Kidney glomerular epithelial cell (primary cell): ENCODE data around the gene TMEM135.
"Not testable (repeated sequence)": the region's sequence is repeated elsewhere in the genome, so short reads cannot be mapped to it uniquely, and the experiment has no call there.

ENCODE experiments used
- DNase-seq: peaks from one replicate; lab custom pipeline; 2025; lab: John Stamatoyannopoulos, UW

TMEM135 gene

DNA sequence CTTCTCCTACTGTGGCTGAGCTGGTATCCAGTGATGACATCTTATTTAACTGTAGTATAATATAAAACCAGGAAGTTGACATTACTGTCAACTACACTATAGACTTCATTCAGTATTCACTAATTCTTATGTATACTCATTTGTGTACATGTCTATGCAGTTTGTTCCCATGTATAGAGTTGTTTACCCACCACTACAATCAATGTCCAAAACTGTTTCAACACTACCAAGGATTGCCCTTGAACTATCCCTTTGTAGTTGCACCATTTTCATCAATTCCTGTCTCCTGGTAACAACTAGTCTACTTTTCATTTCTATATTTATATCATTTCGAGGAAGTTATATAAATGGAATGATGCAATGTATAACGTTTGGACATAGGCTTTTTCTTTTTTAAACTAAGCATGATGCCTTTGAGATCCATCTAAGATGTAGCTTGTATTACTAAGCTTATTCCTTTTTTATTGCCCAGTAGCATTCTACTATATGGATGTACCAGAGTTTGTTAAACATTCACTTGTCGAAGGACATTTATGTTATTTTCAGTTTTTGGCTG lies 39.2 kb downstream of the TMEM135 start:
- DNase-seq: no peak

DNA sequence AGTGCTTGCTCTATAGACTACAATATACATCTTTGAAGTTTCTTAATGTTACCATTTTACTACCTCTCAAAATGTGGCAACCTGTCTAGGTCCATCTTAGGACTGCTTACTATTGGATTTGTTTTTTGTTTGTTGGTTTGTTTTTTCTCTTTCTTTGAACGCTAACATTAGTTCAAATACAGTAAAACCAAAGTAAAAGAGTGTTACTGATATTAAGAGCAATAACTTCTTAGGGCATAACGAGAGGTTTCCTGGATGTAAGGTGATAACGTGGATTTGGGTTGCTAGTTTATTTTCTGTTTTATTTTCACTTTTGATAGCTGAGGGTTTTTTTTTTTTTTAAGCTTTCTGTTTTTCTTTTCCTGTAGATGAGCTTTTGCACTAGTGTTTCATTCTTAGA lies 43.6 kb downstream of the TMEM135 start:
- no peak for DNase-seq

DNA sequence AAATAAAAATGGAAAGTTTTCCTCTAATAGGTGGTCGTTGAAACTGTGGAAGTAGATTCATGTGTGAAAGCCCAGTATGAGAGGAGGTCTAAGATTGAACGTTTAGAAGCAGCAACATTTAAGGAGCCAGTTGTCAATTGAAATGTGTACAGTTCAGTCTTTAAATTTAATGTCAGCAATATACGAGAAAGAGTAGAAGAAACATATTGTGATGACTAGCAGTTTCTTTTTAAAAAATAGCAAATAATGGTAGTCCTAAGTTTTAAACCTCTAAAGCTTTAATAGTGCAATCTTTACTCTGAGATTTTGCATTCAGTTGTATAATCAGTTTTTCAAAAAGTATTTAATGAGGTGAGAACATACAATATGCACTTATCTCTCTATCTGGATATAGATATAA lies 44.9 kb downstream of the TMEM135 start:
- no peak for DNase-seq

DNA sequence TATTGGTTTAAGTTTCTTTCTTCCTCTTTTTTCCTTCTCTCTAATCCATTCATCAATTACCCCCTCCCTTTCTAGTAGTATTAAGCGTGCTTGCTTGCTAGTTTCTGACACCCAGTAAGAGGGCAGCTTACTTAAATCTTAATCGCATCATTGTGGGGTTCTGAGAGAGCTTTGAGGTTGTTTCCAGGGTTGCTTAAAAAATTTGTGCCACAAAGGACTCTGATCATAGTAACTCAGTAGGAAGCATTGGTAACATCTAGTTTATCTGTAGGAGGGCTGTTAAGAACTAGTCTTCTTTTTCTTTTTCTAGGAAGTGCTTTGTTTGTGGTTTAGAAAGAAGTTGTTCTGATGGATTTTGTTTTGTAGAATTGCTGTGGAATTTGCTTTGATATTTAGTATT lies 45.3 kb downstream of the TMEM135 start:
- DNase-seq: no peak

DNA sequence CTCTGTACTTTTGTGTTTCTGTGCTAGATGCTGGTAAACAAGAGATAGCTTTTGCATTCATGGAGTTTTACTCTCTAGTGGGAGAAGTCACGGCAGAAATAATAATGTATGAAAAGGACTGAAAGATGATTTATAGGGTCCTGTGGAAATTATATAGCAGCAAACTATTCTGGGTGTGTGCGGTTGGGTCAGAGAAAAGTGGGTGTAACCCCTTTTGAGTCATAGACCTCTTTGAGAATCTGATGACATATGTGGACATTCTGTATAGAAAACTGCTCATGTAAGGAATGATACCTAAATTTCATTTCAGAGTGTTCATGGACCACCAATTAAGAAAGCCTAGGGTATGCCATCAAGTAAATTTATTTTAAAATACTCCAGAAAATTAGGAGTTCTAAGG lies 54.4 kb downstream of the TMEM135 start:
- no peak for DNase-seq

DNA sequence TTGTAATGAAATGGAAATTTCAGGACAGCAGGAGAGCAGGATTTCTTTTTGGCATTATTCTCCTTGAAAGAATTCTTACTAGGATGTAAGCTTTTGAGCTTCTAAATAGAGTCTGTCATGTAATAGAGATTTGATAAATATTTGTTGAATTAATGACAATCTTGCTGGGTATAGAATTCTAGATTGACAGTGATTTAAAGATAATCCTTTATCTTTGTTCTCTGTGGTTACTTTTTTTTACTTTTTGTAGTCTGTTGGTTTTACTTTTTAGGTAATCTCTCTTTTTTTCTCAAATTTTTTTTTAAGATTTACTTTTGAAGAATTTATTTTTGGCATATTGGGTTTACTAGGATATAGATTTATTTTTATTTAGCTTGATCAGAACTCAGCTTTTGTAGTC lies 54.8 kb downstream of the TMEM135 start:
- DNase-seq: no peak

DNA sequence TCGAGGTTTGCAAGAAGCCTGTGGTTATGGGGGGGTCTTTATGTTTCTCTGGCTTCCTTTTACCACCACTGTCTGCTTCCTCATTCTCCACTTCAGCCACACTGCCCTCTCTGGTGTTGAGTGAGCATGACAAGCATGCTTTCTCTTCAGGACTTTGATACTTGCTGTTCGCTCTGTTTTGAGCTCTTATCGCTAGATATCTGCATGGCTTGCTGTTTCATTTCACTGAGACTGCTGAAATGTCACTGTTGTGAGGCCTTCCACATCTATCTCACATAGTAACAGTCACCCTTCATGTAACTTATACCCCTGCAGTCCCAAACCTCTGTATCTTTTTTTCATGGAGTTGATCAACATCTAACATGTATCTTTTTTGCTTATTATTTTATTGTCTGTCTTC lies 59.8 kb downstream of the TMEM135 start:
- DNase-seq: peak; percentile 28

DNA sequence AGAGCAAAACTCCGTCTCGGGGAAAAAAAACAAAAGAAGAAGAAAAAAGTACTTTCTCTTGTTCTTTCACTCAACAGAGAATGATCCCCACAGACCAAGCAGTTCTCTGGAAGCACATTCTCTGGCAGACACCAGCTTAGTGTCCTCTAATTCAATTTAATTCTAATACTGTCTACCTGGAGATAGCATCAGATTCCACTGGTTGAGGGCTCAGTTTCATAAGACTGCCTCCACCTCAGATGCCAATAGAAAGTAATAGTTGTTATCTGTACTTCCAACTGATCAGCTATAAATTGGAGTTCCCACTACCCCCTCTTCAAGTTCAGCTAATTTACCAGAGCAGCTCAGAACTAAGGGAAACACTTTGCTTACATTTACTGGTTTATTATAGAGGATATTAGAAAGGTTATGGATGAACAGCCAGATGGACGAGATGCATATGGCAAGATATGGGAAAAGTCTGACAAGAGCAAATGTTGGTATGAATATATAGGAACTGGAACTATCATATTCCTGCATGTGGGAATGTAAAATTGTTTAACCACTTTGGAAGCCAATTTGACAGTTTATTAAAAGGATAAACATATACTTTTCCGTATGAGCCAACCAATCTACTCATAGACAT lies 64.3 kb downstream of the TMEM135 start:
- DNase-seq: no peak

DNA sequence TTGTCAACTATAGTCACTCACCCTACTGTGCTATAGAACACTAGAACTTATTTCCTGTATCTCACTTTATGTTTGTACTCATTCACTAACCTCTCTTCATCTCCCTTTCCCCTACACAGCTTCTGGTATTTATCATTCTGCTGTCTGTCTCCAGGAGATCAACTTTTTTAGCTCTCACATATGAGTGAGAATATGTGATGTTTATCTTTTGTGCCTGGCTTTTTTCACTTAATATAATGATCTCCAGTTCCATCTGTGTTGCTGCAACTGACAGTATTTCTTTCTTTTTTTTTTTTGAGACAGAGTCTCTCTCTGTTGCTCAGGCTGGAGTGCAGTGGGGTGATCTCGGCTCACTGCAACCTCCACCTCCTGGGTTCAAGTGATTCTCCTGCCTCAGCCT lies 68.1 kb downstream of the TMEM135 start:
- not testable (repeated sequence) for DNase-seq

DNA sequence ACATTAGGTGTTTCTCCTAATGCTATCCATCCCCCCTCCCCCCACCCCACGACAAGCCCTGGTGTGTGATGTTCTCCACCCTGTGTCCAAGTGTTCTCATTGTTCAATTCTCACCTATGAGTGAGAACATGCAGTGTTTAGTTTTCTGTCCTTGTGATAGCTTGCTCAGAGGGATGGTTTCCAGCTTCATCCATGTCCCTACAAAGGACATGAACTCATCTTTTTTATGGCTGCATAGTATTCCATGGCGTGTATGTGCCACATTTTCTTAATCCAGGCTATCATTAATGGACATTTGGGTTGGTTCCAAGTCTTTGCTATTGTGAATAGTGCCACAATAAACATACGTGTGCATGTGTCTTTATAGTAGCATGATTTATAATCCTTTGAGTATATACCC lies 69.6 kb downstream of the TMEM135 start:
- not testable (repeated sequence) for DNase-seq

DNA sequence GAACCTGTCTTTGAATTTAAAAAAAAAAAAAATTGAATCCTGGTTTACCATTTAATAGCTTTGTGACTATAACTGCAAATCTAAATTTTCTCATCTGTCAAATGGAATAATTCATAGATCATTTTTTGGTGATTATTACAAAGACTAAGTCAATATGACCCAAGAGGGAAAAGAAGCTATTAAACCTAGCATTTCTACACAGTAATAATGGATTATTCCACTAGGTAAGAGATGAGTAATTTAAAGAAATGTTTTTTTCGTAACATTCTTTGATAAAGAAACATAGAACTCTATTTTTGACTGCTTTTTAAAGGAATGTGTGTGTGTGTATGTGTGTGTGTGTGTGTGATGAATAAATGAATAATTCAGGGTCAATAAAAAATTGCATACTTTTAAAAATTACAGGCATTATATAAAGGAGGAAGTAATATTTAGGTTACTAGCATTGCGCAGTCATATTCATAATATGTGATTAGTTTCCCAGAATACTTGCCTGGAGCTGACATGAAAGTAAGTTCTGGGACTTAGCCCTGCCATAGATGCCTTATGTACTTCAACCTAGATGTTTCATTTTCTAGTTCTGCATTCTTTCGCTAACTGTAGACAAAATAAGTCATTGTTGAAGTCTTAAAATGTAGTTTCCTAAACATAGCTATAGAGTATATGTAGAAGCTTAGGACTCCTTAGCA lies 72.9 kb downstream of the TMEM135 start:
- DNase-seq: no peak

DNA sequence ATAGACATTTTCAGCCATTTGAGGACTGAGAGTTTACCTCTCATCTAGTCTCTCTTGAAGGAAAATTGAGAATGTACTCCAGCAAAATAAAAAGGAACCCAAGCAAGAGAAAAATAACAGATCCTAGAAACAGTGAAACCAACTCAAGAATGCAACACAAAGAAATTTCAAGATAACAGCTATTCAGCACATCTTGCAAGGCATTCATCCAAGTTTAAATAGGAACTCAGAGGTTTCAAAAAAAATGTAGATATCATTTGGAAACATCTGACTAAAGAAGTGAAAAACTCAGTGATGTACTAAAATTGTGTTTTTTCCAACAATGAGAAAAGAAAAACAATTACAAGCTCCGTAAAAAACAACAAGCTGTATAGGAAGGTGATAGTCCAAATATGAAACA lies 76.4 kb downstream of the TMEM135 start:
- DNase-seq: no peak

DNA sequence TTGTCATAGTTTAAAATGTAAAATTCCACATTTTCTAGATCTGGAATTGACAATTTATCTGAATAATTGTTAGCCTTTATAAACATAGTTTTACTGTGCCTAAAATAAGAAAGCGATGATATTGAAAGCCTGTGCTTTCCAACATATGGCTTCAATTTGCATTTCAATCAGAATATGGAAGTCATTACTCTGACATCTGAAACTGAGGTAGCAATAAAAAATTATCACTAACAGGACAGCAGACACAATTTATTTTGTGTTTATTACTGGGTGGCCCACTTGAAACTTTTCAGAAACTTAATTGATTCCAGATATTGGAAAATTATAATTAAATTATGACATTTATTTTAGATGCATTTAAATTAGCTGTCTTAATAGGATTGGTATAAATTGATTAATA lies 78.5 kb downstream of the TMEM135 start:
- no peak for DNase-seq

DNA sequence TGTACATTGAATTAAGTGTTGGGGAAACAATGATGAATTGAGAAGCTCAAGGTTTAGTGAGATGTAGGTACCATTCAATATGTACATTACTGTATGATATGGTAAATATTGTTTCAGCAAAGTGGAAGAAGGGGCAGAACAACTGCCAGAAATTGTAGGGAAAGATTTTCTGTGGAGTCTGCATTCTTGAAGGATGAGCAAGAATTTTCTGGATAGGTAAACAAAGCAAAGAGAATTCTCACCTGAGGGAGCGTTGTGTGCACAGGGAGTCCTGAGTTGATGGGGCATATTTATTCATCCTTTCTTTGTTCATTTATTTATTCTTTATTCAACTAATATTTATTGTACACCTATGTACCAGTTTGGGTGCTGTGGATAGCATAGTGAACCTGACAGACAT lies 83.2 kb downstream of the TMEM135 start:
- DNase-seq: no peak

DNA sequence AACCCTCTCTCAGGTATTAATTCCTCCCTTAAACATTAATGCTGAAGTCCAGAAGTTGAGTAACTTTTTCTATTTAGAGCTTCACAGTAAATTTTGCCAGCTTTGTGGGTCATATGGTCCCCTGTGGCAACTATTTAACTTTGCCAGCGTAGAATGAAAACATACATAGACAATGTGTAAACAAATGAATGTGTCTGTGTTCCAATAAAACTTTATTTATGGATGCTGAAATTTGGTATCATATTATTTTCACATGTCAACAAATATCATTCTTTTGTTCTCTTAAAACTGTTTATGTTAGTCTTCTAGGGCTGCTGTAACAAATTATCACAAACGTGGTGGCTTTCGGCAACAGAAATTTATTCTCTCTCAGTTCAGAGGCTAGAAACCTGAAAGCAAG lies 85.1 kb downstream of the TMEM135 start:
- DNase-seq: no peak

DNA sequence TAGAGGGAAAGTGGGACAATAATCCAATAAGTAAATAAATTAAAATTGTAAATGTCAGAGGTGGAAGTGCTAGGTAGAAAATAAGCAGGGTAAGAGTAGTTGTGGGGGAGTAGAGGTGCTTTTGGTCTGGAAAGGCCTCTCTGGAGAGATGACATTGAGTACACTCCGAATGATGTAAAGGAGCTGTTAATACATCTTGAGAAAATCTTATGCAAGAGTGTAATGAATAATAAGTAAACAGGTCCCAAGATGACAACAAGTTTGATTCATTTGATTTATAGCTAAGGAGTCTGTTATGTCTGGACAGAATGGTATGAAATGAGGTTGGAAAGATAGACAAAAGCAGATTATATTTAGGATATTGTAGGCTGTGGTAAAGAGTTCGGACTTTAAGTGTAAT lies 87.5 kb downstream of the TMEM135 start:
- DNase-seq: no peak

DNA sequence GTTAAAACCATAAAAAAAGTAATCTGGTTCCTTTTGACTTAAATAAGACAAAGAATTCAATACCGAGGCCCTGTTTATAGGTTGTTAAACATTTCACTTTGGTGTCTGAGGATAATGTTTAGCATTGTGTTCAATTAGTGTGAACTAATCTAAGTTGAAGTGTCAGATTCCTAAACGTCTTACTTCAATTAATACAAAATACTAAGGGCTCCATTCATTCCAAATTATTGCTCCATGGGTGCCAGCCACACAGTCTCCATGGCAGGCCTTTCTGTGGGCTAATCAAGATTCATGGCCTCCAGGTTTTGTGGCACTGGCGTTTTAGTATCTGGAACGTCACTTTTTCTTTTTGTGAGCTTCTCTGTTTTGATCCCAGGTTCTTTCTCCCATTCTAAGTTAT lies 89.4 kb downstream of the TMEM135 start:
- no peak for DNase-seq

DNA sequence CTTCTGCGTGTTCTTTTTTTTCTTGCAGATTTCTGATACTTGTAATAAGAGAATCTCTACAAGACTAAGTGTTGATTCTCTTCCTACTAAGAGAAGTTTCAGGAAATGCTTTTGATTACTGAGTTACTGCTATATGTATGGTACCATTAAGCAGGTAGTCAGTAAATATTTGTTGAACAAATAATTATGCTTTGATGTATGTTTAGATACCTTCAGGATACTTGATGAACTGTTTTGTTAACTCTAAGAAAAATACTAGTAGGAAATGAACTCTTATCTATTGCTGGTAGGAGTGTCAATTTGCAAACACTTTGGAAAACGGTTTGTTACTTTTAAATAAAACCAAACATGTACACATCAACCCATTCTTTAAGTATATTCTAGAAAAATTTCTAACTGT lies 90.6 kb downstream of the TMEM135 start:
- DNase-seq: no peak

DNA sequence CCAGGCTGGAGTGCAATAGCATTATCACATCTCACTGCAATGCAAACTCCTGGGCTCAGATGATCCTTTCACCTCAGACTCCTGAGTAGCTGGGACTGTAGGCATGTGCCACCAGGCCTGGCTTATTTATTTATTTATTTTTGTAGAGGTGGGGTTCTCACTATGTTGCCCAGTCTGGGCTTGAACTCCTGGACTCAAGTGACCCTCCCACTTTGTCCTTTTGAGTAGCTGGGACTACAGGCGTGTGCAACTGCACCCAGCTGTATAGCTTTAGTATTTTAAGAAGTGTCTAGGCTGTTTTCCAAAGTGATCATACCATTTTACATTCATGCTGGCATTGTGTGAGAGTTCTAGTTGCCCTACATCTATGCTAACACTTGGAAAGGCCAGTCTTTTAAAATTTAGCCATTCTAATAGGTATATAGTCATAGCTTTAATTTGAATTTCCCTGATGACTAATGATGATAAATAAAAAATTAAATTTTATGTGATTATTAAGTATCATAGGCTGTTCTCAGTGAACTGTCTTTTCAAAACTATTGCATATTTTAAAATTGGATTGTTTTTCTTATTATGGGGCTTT lies 96.9 kb downstream of the TMEM135 start:
- DNase-seq: no peak

DNA sequence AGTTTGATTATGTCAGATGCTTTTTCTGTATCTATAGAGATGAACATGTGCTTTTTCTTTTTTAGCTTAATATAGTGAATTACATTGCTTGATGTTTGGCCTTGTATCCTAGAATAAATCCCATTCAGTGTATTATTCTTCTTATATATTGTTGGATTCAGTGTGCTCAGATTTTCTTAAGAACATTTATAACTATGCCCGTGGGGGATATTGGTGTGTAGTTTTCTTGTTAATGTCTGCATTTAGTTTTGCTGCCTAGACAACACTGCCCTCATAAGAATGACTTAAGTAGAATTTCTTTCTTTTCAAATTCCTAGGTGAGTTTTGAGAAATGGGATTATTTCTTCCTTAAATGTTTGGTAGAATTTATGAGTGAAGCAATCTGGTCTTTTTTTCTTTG lies 98.5 kb downstream of the TMEM135 start:
- no peak for DNase-seq

DNA sequence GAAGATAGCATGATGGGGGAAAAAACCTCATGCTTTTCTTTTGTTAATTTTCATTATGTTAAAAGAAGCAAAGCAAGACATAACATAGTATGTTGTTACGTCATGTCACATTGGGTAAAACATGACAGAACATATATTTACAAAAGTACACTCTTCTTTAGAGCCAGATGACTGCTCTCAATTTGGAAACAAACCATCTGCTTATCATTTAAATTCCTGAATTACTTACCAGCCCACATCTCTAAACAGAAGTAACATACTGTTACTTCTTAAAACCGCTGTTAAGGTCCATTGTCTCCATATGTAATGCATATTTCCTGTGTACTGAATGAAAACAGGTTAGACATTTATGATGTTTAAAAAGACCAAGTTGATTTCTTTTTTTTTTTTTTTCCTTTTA lies 100.0 kb downstream of the TMEM135 start:
- no peak for DNase-seq

DNA sequence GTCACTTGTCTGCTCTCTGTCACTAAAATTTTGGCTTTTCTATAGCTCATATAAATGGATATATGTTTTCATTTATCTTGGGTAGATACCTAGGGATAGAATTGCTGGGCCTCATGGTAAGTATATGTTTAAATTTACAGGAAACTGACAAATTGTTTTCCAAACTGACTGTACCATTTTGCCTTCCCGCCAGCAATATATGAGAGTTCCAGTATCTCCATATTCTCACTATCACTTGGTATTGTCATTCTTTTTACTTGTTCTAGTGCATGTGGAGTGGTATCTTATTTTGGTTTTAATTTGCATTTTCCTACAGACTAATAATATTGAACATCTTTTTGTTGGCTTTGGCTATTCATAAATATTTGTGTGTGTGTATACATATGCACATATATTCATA lies 101.7 kb downstream of the TMEM135 start:
- DNase-seq: no peak

DNA sequence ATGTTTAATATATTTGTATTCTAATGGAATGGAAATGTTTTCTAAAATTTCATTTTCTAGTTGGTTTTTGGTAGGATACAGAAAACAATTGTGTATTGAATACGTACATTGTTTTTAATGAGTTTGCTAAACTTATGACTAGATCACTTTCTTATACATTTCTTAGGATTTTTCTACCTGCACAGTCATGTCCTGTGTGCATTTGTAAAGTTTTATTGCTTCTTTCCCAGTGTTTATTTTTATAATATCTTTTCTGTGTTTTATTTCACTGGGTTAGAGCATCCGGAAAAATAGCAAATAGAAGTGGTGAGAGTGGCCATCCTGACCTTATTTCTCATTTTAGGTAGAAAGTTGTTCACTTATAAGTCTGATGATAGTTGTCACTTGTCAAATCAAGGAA lies 103.6 kb downstream of the TMEM135 start:
- DNase-seq: no peak
